HepG2 (cell line): ENCODE data around the gene BEAN1. TPM values are rescaled to one million over a fixed set of nuclear protein-coding genes. Genes with fewer than 3 reads are reported as not detected.

Experiments
- ARID5B ChIP-seq: IDR thresholded peaks from 2 replicates; pipeline ENCODE4 v1.4.0; 2020; ENCODE audit warnings: mild to moderate bottlenecking, missing genetic modification reagents
- BRCA1 ChIP-seq: sonication (generic); formaldehyde crosslinking; IDR thresholded peaks from 2 replicates; pipeline ENCODE4 v1.4.0; 2020; ENCODE audit warnings: missing genetic modification reagents
- EHMT2 ChIP-seq: fragments of 200-600 bp; sonication (generic); IDR thresholded peaks from 2 replicates; pipeline ENCODE4 v1.7.0; 2017; ENCODE audit warnings: antibody characterized with exemption, low read depth, low read length, borderline replicate concordance
- ELF1 ChIP-seq: sonication (generic); formaldehyde crosslinking; IDR thresholded peaks from 2 replicates; pipeline ENCODE4 v1.4.0; 2020; ENCODE audit warnings: missing genetic modification reagents
- PHB2 ChIP-seq: fragments of 450-650 bp; IDR thresholded peaks from 2 replicates; pipeline ENCODE4 v1.6.1; 2018; ENCODE audit not compliant: partially characterized antibody
- RFX3 ChIP-seq: IDR thresholded peaks from 2 replicates; pipeline ENCODE4 v1.6.1; 2016; ENCODE audit warnings: missing biosample characterization, missing genetic modification reagents
- ZC3H4 ChIP-seq: sonication (generic); formaldehyde crosslinking; IDR thresholded peaks from 2 replicates; pipeline ENCODE4 v1.4.0; 2020; ENCODE audit warnings: missing genetic modification reagents, borderline replicate concordance
- ZFP90 ChIP-seq: sonication (generic); formaldehyde crosslinking; IDR thresholded peaks from 2 replicates; pipeline ENCODE4 v1.8.0; 2022; ENCODE audit warnings: missing genetic modification reagents, mild to moderate bottlenecking, inconsistent platforms, borderline replicate concordance
- ZHX1 ChIP-seq: sonication (generic); formaldehyde crosslinking; IDR thresholded peaks from 2 replicates; pipeline ENCODE4 v1.8.1; 2022; ENCODE audit warnings: low read depth, mild to moderate bottlenecking, missing genetic modification reagents
- ZNF282 ChIP-seq: fragments of 450-650 bp; IDR thresholded peaks from 2 replicates; pipeline ENCODE4 v1.6.1; 2018; ENCODE audit not compliant: partially characterized antibody
- ZNF318 ChIP-seq: sonication (generic); formaldehyde crosslinking; IDR thresholded peaks from 2 replicates; pipeline ENCODE4 v1.4.0; 2020; ENCODE audit warnings: mild to moderate bottlenecking, missing genetic modification reagents
- polyA plus RNA-seq, 8 experiments: library from polyadenylated mRNA; depleted of rRNA in 3 of 8; stranded (reverse) in 7 of 8; unstranded in 1 of 8; fragments of >200 nt; fragmentation: Illumina TruSeq in 4 of 8; extraction: Trizol in 4 of 8; gene quantifications; 2 replicates each; pipeline versions ENCODE4 v1.2.1 to v1.2.3, GENCODE V29; 2011 to 2016; ENCODE audit warnings: low read depth in 4 of 8, missing spikeins in 1 of 8, mixed read lengths in 1 of 8; ENCODE audit not compliant: insufficient read depth in 1 of 8
- total RNA-seq, 5 experiments: library from RNA; depleted of rRNA; stranded (reverse); fragments of >200 nt; fragmentation: Illumina TruSeq; extraction: Trizol; gene quantifications; 2 replicates each; pipeline ENCODE4 v1.2.3, GENCODE V29; 2016; ENCODE audit warnings: low read depth in 1 of 5

The BEAN1 gene
- total and polyA plus RNA-seq, 2 of the 13 experiments (the other 11 are each of a cell fraction or from before 2014, with no cell fraction given): 0.53 to 1.4 TPM

- TF ChIP-seq ZHX1 (no peak), ARID5B (peak; percentile 49; the same call in 1 of the 2 replicates), ZFP90 (CRISPR knock-in tag) (peak; percentile 63; the same call in 1 of the 2 replicates), ZNF318 (CRISPR knock-in tag) (0 out of 2 replicates have a peak, but pooled peaks have one; percentile 57), BRCA1 (CRISPR knock-in tag) (0 out of 2 replicates have a peak, but pooled peaks have one; percentile 15), PHB2 (no peak), ZNF282 (no peak), RFX3 (CRISPR knock-in tag) (peak; percentile 75), ZC3H4 (no peak), EHMT2 (peak; percentile 94), ELF1 (CRISPR knock-in tag) (peak; percentile 68)
Observed at GRCh38 chr16:66408163-66409048, 18.7 kb upstream of the BEAN1 start (continued).
